Medulla oblongata (tissue), 1 donor: ENCODE results near the gene MISP.

Experiments
- DNase-seq: peaks from one replicate; pipeline ENCODE4 v3.0.0-alpha.2; 2015; ENCODE audit errors: extremely low spot score

MISP gene

GRCh38 chr19:772730-773436 is 22.0 kb downstream of the MISP start:
- DNase-seq, result no peak

GRCh38 chr19:776549-776948 is 25.6 kb downstream of the MISP start:
- DNase-seq, result no peak

- no peak for DNase-seq
Observed at GRCh38 chr19:778910-779653, 28.2 kb downstream of the MISP start.

GRCh38 chr19:780935-781334 is 30.0 kb downstream of the MISP start:
- DNase-seq, result no peak

GRCh38 chr19:781800-782184 is 30.9 kb downstream of the MISP start:
- DNase-seq, result no peak

- no peak for DNase-seq
Observed at GRCh38 chr19:782185-782877, 31.4 kb downstream of the MISP start.

- DNase-seq, result no peak
Observed at GRCh38 chr19:782878-783668, 32.2 kb downstream of the MISP start.

- DNase-seq, result no peak
Observed at GRCh38 chr19:784541-784940, 33.6 kb downstream of the MISP start.

- DNase-seq, result no peak
Observed at GRCh38 chr19:787536-787935, 36.6 kb downstream of the MISP start.

- no peak for DNase-seq
Observed at GRCh38 chr19:788686-788982, 37.7 kb downstream of the MISP start.

GRCh38 chr19:788983-789700 is 38.2 kb downstream of the MISP start:
- DNase-seq, result no peak

GRCh38 chr19:789701-790060 is 38.8 kb downstream of the MISP start:
- no peak for DNase-seq

GRCh38 chr19:791007-791566 is 40.2 kb downstream of the MISP start:
- DNase-seq, result no peak

- no peak for DNase-seq
Observed at GRCh38 chr19:791567-792305, 40.8 kb downstream of the MISP start.

GRCh38 chr19:792306-792885 is 41.5 kb downstream of the MISP start:
- DNase-seq, result no peak

GRCh38 chr19:793806-794205 is 42.9 kb downstream of the MISP start:
- no peak for DNase-seq

GRCh38 chr19:795073-795611 is 44.2 kb downstream of the MISP start:
- DNase-seq, result no peak

GRCh38 chr19:795691-796581 is 45.0 kb downstream of the MISP start:
- DNase-seq, result no peak
